WERI-Rb-1 (cell line): ENCODE data around the gene SLC51B.

ENCODE experiments used
- DNase-seq: peaks from one replicate; pipeline ENCODE4 v3.0.0-alpha.2; 2020
- H3K27ac ChIP-seq: fragments of 250-450 bp; sonication (Bioruptor Pico); 2 replicates; pipeline ENCODE4 v1.5.1; 2020; ENCODE audit warnings: mild to moderate bottlenecking, moderate library complexity
- H3K27me3 ChIP-seq: fragments of 250-450 bp; sonication (Bioruptor Pico); 2 replicates; pipeline ENCODE4 v1.5.1; 2021; ENCODE audit warnings: mild to moderate bottlenecking, low read depth, moderate library complexity; ENCODE audit not compliant: insufficient read depth, severe bottlenecking
- H3K36me3 ChIP-seq: fragments of 250-450 bp; sonication (Bioruptor Pico); 2 replicates; pipeline ENCODE4 v1.5.1; 2020; ENCODE audit warnings: mild to moderate bottlenecking, moderate library complexity
- H3K4me3 ChIP-seq: 2 replicates; pipeline ENCODE4 v1.5.1; 2011; ENCODE audit warnings: low read depth, mild to moderate bottlenecking, control low read depth, low read length
- H3K9me3 ChIP-seq: fragments of 250-450 bp; sonication (Bioruptor Pico); 2 replicates; pipeline ENCODE4 v1.5.1; 2021; ENCODE audit warnings: mild to moderate bottlenecking, moderate library complexity; ENCODE audit not compliant: severe bottlenecking
- CTCF ChIP-seq: IDR thresholded peaks from 2 replicates; pipeline ENCODE4 v1.5.1; 2011; ENCODE audit warnings: low read depth, mild to moderate bottlenecking, control low read depth, inconsistent platforms, low read length

SLC51B gene

GRCh38 chr15:65067645-65068402, 22.6 kb downstream of the SLC51B start, which contains the start of gene RASL12:
TSS of gene RASL12 (minus strand) at chr15:65067991. CDS start at chr15:65067835, 156 bp downstream.
- Histone ChIP-seq H3K36me3 (no peaks in the 10 kb centered on the region), H3K27me3 (no peaks in the 10 kb centered on the region), H3K9me3 (no peaks in the 10 kb centered on the region), H3K4me3 (no peak within 1 kb of the TSS), H3K27ac (no peak within 1 kb of the TSS)
- DNase-seq = no peak
- TF ChIP-seq CTCF = no peak

GRCh38 chr15:65068403-65068788, 23.2 kb downstream of the SLC51B start:
- TF ChIP-seq CTCF = no peak
- Histone ChIP-seq H3K27me3 (no peaks in the 10 kb centered on the region), H3K27ac (no peak overlapping the region), H3K9me3 (no peaks in the 10 kb centered on the region), H3K36me3 (no peaks in the 10 kb centered on the region), H3K4me3 (no peak overlapping the region)
- no peak for DNase-seq

- Histone ChIP-seq H3K36me3 (no peaks in the 10 kb centered on the region), H3K27ac (no peak overlapping the region), H3K4me3 (no peak overlapping the region), H3K27me3 (no peaks in the 10 kb centered on the region), H3K9me3 (no peaks in the 10 kb centered on the region)
- TF ChIP-seq CTCF = no peak
- no peak for DNase-seq
Observed at GRCh38 chr15:65069179-65069578, 24.0 kb downstream of the SLC51B start.

- TF ChIP-seq CTCF = no peak
- DNase-seq = no peak
- Histone ChIP-seq H3K9me3 (no peaks in the 10 kb centered on the region), H3K27me3 (no peaks in the 10 kb centered on the region), H3K36me3 (no peaks in the 10 kb centered on the region), H3K4me3 (no peak overlapping the region), H3K27ac (no peak overlapping the region)
Observed at GRCh38 chr15:65069779-65070546, 24.8 kb downstream of the SLC51B start.

GRCh38 chr15:65071381-65071811, 26.2 kb downstream of the SLC51B start:
- no peaks in the 10 kb centered on the region for H3K9me3 ChIP-seq
- no peak overlapping the region for H3K27ac ChIP-seq
- H3K27me3 ChIP-seq = no peaks in the 10 kb centered on the region
- no peak overlapping the region for H3K4me3 ChIP-seq
- DNase-seq = no peak
- no peaks in the 10 kb centered on the region for H3K36me3 ChIP-seq
- TF ChIP-seq CTCF = no peak
